T-helper 9 cell (primary cell): ENCODE measurements around the gene HLCS.
A peak's percentile ranks its signal among the peaks of the same experiment; 100 is the strongest.
"Not testable (repeated sequence)": the region's sequence is repeated elsewhere in the genome, so short reads cannot be mapped to it uniquely, and the experiment has no call there.

Experiments
- DNase-seq: peaks from one replicate; pipeline ENCODE4 v3.0.0-alpha.2; 2020
- total RNA-seq, 2 donors: gene quantifications; one replicate each; lab custom pipeline; 2026; lab: John Stamatoyannopoulos, UW

HLCS gene
- total RNA-seq, result 18.1 to 19.7 reads per million in 2 donors

- DNase-seq, result peak; percentile 63
Observed at GRCh38 chr21:36966066-36966820, at the start of gene HLCS. Gene HLCS (minus strand): TSS chr21:36966669. CDS start chr21:36966638, 31 bp downstream.

- DNase-seq, result peak; percentile 75
Observed at GRCh38 chr21:37009740-37010341, 43.4 kb upstream of the HLCS start.

GRCh38 chr21:37008724-37009123, 42.3 kb upstream of the HLCS start:
- DNase-seq, result no peak

- DNase-seq, result no peak
Observed at GRCh38 chr21:37006486-37007291, 40.2 kb upstream of the HLCS start, which contains the start of gene RIPPLY3. Gene RIPPLY3 (plus strand): TSS chr21:37006702. CDS start chr21:37006773, 71 bp downstream.

- DNase-seq, result no peak
Observed at GRCh38 chr21:37005548-37006485, 39.3 kb upstream of the HLCS start.

- not testable (repeated sequence) for DNase-seq
Observed at GRCh38 chr21:37003917-37004316, 37.4 kb upstream of the HLCS start.

- DNase-seq, result not testable (repeated sequence)
Observed at GRCh38 chr21:37002851-37003250, 36.4 kb upstream of the HLCS start.

- no peak for DNase-seq
Observed at GRCh38 chr21:37001441-37001840, 35.0 kb upstream of the HLCS start.

GRCh38 chr21:37000381-37000780, 33.9 kb upstream of the HLCS start:
- no peak for DNase-seq

GRCh38 chr21:36999131-36999898, 32.8 kb upstream of the HLCS start:
- no peak for DNase-seq

- DNase-seq, result not testable (repeated sequence)
Observed at GRCh38 chr21:36995285-36995684, 28.8 kb upstream of the HLCS start.

GRCh38 chr21:36994501-36995158, 28.2 kb upstream of the HLCS start:
- DNase-seq, result no peak

- DNase-seq, result no peak
Observed at GRCh38 chr21:36992671-36993070, 26.2 kb upstream of the HLCS start.

- DNase-seq, result no peak
Observed at GRCh38 chr21:36990508-36991205, 24.2 kb upstream of the HLCS start.

- peak; percentile 70 for DNase-seq
Observed at GRCh38 chr21:36989699-36990507, 23.4 kb upstream of the HLCS start.

- DNase-seq, result not testable (repeated sequence)
Observed at GRCh38 chr21:36989199-36989698, 22.8 kb upstream of the HLCS start.

GRCh38 chr21:36988536-36988935, 22.1 kb upstream of the HLCS start:
- no peak for DNase-seq

- no peak for DNase-seq
Observed at GRCh38 chr21:36987845-36988244, 21.4 kb upstream of the HLCS start.
